ENCODE results near the gene TYW1B.
"Not testable (repeated sequence)": the region's sequence is repeated elsewhere in the genome, so short reads cannot be mapped to it uniquely, and the experiment has no call there.

DNA sequence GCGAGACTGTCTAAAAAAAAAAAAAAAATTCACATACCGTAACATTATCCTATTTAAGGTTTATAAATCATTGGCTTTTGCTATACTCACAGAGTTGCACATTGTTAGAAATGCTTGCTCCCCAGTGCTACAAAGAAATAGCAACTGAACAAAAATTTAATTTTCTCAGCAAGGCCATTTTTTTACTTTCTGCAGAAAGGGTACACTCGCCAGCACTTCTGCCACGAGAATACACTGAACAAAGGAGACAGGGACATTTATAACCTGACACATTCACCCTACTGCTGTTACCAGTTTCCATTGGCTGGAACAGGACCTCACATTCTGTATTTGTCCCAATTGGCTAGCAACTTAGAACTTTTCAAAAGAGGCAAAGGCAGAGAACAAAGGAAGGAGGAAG lies 92.1 kb downstream of the TYW1B start:
- not testable (repeated sequence) for TF ChIP-seq CTCF (conservative IDR thresholded peaks at IDR 0.05; ENCODE audit: low read depth, low read length); CEBPB (IDR thresholded peaks at IDR 0.05; ENCODE audit: low read depth, low read length); RFX5 (IDR thresholded peaks at IDR 0.05; ENCODE audit: low read depth, low read length); RAD21 (IDR thresholded peaks at IDR 0.05; ENCODE audit: low read length); ELK1 (IDR thresholded peaks at IDR 0.05; ENCODE audit: borderline replicate concordance, low read depth, low read length); POLR2A (IDR thresholded peaks at IDR 0.05; ENCODE audit: low read depth, low read length)

Data from IMR-90 (cell line).